ENCODE measurements around the gene DAZAP1.

Gene DAZAP1

GRCh38 chr19:1377176-1377964 lies 30.0 kb upstream of the DAZAP1 start:
- no peak for DNase-seq (ENCODE audit: low spot score)

DNA sequence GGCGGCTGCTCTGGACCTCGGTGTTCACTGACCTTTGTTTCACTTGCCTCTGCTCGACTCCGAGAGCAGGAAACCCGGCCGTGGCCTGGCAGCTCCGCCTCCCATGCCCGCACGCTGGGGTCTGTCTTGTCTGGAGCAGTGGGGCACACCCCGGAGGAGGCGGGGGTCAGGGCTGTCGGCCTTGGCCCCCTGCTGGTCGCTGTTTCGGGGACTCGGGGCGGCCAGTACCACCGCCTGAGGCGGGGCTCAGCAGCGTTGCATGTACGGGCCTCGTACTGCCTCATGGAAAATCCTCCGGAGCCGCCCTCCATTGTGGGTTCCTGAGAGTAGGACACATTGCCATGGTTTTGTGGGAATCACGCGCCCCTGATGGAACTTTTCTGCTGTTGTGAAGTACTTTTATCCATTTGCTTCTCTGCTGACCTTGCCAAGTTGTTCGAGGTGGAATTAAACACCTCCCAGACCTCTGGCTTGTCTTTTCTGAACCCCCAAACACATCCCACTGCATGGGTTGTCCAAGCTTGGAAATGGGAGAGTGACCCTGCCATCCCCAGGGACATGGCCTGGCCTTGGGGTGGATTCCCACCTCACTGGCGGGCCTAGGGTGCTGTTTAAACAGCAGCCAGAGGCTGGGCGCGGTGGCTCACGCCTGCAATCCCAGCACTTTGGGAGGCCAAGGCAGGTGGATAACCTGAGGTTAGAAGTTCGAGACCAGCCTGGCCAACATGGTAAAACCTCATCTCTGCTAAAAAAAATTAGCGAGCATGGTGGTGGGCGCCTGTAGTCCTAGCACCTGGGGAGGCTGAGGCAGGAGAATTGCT lies 29.2 kb upstream of the DAZAP1 start:
- no peak for DNase-seq (ENCODE audit: low spot score)

- no peak for DNase-seq (ENCODE audit: low spot score)
Observed at GRCh38 chr19:1379126-1379905, 28.1 kb upstream of the DAZAP1 start.

GRCh38 chr19:1379961-1380489 lies 27.4 kb upstream of the DAZAP1 start:
- no peak for DNase-seq (ENCODE audit: low spot score)

GRCh38 chr19:1382250-1382649 lies 25.1 kb upstream of the DAZAP1 start:
- no peak for DNase-seq (ENCODE audit: low spot score)

DNA sequence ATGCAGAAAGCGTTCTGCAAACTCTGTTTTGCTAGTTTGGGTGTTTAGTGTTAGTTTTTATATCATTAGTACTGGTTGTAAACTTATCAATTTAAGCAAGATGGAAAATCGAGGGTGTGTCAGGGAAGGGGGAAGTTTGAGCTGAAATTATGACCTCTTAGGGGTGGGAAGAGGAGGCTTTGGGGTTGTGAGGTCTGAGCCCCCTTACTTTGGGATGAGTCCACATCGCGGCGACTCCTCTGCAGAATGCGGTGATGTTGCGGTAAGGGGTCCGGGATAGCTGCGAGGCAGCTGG lies 24.4 kb upstream of the DAZAP1 start:
- DNase-seq (ENCODE audit: low spot score): no peak

DNA sequence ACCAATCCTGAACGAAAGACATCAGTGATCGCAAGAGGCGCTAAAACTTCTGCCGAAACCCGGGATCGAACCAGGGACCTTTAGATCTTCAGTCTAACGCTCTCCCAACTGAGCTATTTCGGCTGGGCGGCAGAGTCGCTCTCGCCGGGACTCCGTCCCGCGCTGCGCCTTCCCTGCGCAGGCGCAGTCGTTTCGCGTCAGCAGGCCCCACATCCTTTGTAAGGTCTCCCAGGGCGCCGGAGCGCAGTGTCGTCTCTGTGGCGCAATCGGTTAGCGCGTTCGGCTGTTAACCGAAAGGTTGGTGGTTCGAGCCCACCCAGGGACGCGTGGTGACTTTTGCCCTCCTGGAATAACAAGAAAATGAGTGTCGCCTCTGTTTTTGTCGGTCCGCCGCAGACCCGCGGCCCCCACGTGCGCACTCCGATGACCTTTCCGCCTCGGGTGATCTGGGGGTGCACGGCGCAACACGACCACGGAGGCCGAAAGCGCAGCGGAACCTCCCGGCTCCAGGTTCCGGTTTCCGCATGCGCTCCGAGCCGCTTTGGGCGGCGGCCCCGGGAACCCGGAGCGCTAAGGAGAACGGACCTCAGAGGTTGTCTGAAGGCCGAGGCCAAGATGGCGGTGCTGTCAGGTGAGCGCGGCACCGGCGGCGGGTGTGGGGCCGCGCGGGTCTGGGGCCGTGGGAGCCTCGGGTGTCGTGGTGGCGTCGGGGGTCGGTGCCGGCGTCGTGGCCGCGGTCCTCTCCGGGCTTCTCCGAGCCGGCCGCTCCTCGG lies 23.9 kb upstream of the DAZAP1 start, which contains the start of gene NDUFS7:
TSS of gene NDUFS7 (plus strand) at position 596 of the 773 bp plus-strand sequence. CDS start at position 616, 20 bp downstream.
- DNase-seq (ENCODE audit: low spot score): peak; percentile 88

- no peak for DNase-seq (ENCODE audit: low spot score)
Observed at GRCh38 chr19:1384085-1384462, 23.3 kb upstream of the DAZAP1 start.

GRCh38 chr19:1384478-1385110 lies 22.8 kb upstream of the DAZAP1 start:
- DNase-seq (ENCODE audit: low spot score): no peak

DNA sequence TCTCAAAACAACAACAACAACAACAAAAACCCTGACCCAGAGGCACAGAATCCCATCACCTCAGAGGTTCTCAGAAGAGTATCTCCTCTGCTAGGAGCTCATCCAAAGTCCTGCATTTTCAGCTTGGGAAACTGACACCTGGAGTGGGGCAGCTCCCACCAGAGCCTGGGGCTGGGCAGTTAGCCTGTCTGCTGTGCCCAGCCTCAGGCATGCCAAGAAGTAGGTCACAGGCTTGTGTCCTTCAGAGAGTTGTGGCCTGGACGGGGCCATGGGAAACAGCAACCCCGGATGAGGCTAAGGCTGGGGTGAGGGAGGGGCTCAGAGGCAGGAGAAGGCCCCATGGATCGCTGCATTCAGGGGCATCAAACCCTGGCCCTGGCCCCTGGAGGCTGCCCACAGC lies 21.6 kb upstream of the DAZAP1 start:
- no peak for DNase-seq (ENCODE audit: low spot score)

GRCh38 chr19:1386945-1387683 lies 20.3 kb upstream of the DAZAP1 start:
- DNase-seq (ENCODE audit: low spot score): no peak

DNA sequence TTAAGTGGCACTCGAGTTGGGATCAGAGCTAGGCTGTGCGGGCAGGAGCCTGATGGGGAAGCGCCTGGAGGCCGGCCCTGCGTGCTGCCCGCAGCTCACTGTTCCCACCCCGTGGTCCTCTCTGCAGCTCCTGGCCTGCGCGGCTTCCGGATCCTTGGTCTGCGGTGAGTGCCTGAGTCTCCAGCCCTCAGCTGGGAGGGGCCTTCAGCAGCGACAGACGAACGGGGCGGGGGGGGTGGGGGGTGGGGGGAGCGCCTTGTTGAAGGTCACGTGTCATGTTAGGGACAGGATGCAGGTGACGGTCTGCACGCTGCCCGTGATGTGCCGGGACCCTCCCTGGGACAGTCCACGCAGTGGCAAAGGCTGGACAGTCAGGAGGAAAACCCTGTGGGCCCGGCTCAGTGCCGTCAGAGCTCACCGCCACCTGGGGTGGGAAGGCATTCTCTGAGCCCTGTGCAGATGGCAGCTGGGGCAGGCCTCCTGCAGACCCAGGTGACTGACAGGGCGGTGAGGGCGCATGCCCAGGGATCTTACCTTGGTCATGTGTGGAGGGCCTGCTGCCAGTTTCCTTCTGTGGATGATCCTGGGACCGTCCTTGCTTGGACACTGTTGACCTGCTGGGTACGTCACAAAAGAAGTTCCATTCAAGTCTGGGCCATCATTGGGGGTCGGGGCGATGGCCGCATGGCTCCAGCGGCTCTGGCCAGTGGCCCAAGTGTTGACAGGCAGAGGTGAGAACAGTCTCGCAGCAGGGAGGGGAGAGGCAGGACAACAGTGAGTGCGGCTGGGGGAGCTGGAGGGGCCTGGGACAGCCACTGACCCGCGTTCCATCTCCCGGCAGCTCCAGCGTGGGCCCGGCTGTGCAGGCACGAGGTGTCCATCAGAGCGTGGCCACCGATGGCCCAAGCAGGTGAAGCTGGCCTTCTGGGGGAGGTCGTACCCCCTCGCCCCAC lies 19.4 kb upstream of the DAZAP1 start:
- no peak for DNase-seq (ENCODE audit: low spot score)

- no peak for DNase-seq (ENCODE audit: low spot score)
Observed at GRCh38 chr19:1388637-1389026, 18.8 kb upstream of the DAZAP1 start.

- no peak for DNase-seq (ENCODE audit: low spot score)
Observed at GRCh38 chr19:1389033-1389940, 18.1 kb upstream of the DAZAP1 start.

DNA sequence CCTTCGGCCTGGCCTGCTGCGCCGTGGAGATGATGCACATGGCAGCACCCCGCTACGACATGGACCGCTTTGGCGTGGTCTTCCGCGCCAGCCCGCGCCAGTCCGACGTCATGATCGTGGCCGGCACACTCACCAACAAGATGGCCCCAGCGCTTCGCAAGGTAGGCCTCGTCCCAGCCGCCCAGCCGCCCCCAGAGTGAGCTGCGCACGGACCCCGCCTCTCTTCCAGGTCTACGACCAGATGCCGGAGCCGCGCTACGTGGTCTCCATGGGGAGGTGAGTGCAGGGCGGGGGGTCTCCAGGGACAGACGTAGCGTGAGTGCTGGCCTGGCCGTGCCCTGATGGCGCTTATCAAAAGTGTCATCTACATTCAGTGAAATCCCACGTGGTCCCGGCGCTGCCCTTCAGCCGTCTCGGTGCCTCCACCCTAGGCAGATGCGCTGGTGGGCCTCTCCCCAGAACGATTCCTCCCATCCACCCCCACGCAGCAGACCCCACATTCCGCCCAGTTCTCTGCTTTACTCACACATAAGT lies 16.4 kb upstream of the DAZAP1 start:
- DNase-seq (ENCODE audit: low spot score): no peak

- DNase-seq (ENCODE audit: low spot score): no peak
Observed at GRCh38 chr19:1392407-1392806, 15.0 kb upstream of the DAZAP1 start.

DNA sequence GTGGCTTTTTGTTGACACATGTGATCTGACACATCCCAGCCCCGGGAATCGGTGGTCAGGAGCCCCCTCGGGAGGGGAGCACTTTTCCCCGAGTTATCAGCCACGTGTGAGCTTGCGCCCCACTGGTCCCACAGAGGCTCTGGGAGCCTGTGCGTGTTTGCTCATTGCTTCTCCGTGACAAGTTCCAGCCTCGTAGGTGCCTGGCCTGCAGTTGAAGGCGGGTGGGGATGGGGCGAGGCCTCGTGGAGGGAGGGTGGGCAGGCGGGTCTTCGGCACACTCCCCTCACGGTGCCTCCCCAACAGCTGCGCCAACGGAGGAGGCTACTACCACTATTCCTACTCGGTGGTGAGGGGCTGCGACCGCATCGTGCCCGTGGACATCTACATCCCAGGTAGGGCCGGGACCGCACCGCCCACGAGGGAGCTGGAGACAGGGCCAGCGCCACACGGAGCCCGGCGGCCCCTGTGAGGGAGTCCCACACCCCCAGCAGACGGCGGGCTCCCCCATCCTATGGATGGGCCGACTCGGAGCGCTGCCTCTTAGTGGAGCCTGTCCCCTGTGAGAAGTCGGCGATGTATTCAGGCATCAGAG lies 14.4 kb upstream of the DAZAP1 start:
- DNase-seq (ENCODE audit: low spot score): no peak

GRCh38 chr19:1393841-1394240 lies 13.5 kb upstream of the DAZAP1 start:
- DNase-seq (ENCODE audit: low spot score): no peak
